ENCODE measurements around the gene ATP1B4.

Gene ATP1B4

GRCh38 chrX:120426599-120426998 lies 64.7 kb downstream of the ATP1B4 start:
- TF ChIP-seq CTCF (IDR thresholded peaks at IDR 0.05; ENCODE audit: low read depth, low read length, poor library complexity, severe bottlenecking) (no peak), EZH2phosphoT487 (IDR thresholded peaks at IDR 0.05; ENCODE audit: borderline replicate concordance, low read length) (no peak)
- Histone ChIP-seq H3K9me3 (ENCODE audit: control insufficient read depth, insufficient read depth, low read length) (no peaks in the 10 kb centered on the region), H3K4me2 (ENCODE audit: low read length) (no peak overlapping the region), H3F3A (ENCODE audit: control insufficient read depth, insufficient read depth) (no peaks in the 10 kb centered on the region), H3K4me1 (ENCODE audit: control insufficient read depth, low read length) (no peaks in the 10 kb centered on the region), H3K4me3 (ENCODE audit: low read length) (no peak overlapping the region), H3K9me2 (replicated peaks; ENCODE audit: control insufficient read depth, low read length) (no peaks in the 10 kb centered on the region), H3K27ac (ENCODE audit: low read depth, low read length) (no peak overlapping the region), H3K27me3 (ENCODE audit: control insufficient read depth, low read length) (no peaks in the 10 kb centered on the region), H4K20me1 (ENCODE audit: control insufficient read depth, insufficient read depth, low read depth, low read length) (no peaks in the 10 kb centered on the region), H3K79me2 (ENCODE audit: control insufficient read depth, low read length) (no peaks in the 10 kb centered on the region), H3K36me3 (ENCODE audit: control insufficient read depth, low read length) (no peaks in the 10 kb centered on the region)

GRCh38 chrX:120428309-120428708 lies 66.4 kb downstream of the ATP1B4 start:
- H3F3A ChIP-seq (ENCODE audit: control insufficient read depth, insufficient read depth): no peaks in the 10 kb centered on the region
- no peaks in the 10 kb centered on the region for H3K9me2 ChIP-seq (replicated peaks; ENCODE audit: control insufficient read depth, low read length)
- no peak overlapping the region for H3K4me3 ChIP-seq (ENCODE audit: low read length)
- H3K27ac ChIP-seq (ENCODE audit: low read depth, low read length): no peak overlapping the region
- H3K36me3 ChIP-seq (ENCODE audit: control insufficient read depth, low read length): no peaks in the 10 kb centered on the region
- no peak for TF ChIP-seq EZH2phosphoT487 (IDR thresholded peaks at IDR 0.05; ENCODE audit: borderline replicate concordance, low read length)
- TF ChIP-seq CTCF (IDR thresholded peaks at IDR 0.05; ENCODE audit: low read depth, low read length, poor library complexity, severe bottlenecking): no peak
- no peaks in the 10 kb centered on the region for H3K79me2 ChIP-seq (ENCODE audit: control insufficient read depth, low read length)
- H3K9me3 ChIP-seq (ENCODE audit: control insufficient read depth, insufficient read depth, low read length): no peaks in the 10 kb centered on the region
- H3K27me3 ChIP-seq (ENCODE audit: control insufficient read depth, low read length): no peaks in the 10 kb centered on the region
- no peaks in the 10 kb centered on the region for H4K20me1 ChIP-seq (ENCODE audit: control insufficient read depth, insufficient read depth, low read depth, low read length)
- H3K4me1 ChIP-seq (ENCODE audit: control insufficient read depth, low read length): no peaks in the 10 kb centered on the region
- no peak overlapping the region for H3K4me2 ChIP-seq (ENCODE audit: low read length)

GRCh38 chrX:120429776-120430540 lies 68.1 kb downstream of the ATP1B4 start:
- Histone ChIP-seq H3F3A (ENCODE audit: control insufficient read depth, insufficient read depth) (no peaks in the 10 kb centered on the region), H3K4me3 (ENCODE audit: low read length) (no peak overlapping the region), H4K20me1 (ENCODE audit: control insufficient read depth, insufficient read depth, low read depth, low read length) (no peaks in the 10 kb centered on the region), H3K4me2 (ENCODE audit: low read length) (no peak overlapping the region), H3K79me2 (ENCODE audit: control insufficient read depth, low read length) (no peaks in the 10 kb centered on the region), H3K9me3 (ENCODE audit: control insufficient read depth, insufficient read depth, low read length) (no peaks in the 10 kb centered on the region), H3K36me3 (ENCODE audit: control insufficient read depth, low read length) (no peaks in the 10 kb centered on the region), H3K27ac (ENCODE audit: low read depth, low read length) (no peak overlapping the region), H3K4me1 (ENCODE audit: control insufficient read depth, low read length) (no peaks in the 10 kb centered on the region), H3K9me2 (replicated peaks; ENCODE audit: control insufficient read depth, low read length) (no peaks in the 10 kb centered on the region), H3K27me3 (ENCODE audit: control insufficient read depth, low read length) (no peaks in the 10 kb centered on the region)
- TF ChIP-seq EZH2phosphoT487 (IDR thresholded peaks at IDR 0.05; ENCODE audit: borderline replicate concordance, low read length) (no peak), CTCF (IDR thresholded peaks at IDR 0.05; ENCODE audit: low read depth, low read length, poor library complexity, severe bottlenecking) (no peak)

All from DOHH2 (cell line).